Large intestine (tissue), 3 donors: Measurements from ENCODE around the gene DERA. TPM values are rescaled to one million over a fixed set of nuclear protein-coding genes. Genes with fewer than 3 reads are reported as not detected.

ENCODE experiments used
- DNase-seq, 2 donors: peaks; one replicate each; pipeline versions ENCODE4 v3.0.0 to v3.0.0-alpha.2; 2013
- H3K27ac ChIP-seq: one replicate; pipeline ENCODE4 v1.5.1; 2013; ENCODE audit warnings: low read length
- H3K27me3 ChIP-seq: 2 replicates; pipeline ENCODE4 v1.6.1; 2013; ENCODE audit warnings: low read length; ENCODE audit not compliant: control insufficient read depth, insufficient read depth
- H3K36me3 ChIP-seq: 2 replicates; pipeline ENCODE4 v1.6.1; 2013; ENCODE audit warnings: low read length; ENCODE audit not compliant: control insufficient read depth, insufficient read depth
- H3K4me1 ChIP-seq: one replicate; pipeline ENCODE4 v1.6.1; 2013; ENCODE audit warnings: low read length; ENCODE audit not compliant: control insufficient read depth, insufficient read depth
- H3K4me3 ChIP-seq: one replicate; pipeline ENCODE4 v1.5.1; 2013; ENCODE audit warnings: low read length
- H3K9me3 ChIP-seq: one replicate; pipeline ENCODE4 v1.6.1; 2013; ENCODE audit warnings: mild to moderate bottlenecking, low read depth, low read length, moderate library complexity; ENCODE audit not compliant: control insufficient read depth
- WGBS: methylation state at CpG from one replicate; pipeline ENCODE4 v1.1.5; 2013; ENCODE audit warnings: low lambda C conversion rate; ENCODE audit not compliant: insufficient coverage; 5-methylcytosine and 5-hydroxymethylcytosine counted together
- polyA plus RNA-seq: library from polyadenylated mRNA; unstranded; fragments of 120-200 nt; gene quantifications from one replicate; pipeline ENCODE4 v1.2.1, GENCODE V29; 2013

The DERA gene
- polyA plus RNA-seq, 1 donor = 68.0 TPM

- no peak overlapping the region for H3K27ac ChIP-seq
- H3K4me1 ChIP-seq = peaks cover 19% of the 10 kb centered on the region
- WGBS = no CpG with 5 or more reads among the region's 2 CpGs
Measured at GRCh38 chr12:16020031-16020430, 108.9 kb downstream of the DERA start.

GRCh38 chr12:16021026-16021425, 109.9 kb downstream of the DERA start:
- H3K9me3 ChIP-seq = peaks cover 12% of the 10 kb centered on the region
- no peaks in the 10 kb centered on the region for H3K27me3 ChIP-seq
- H3K27ac ChIP-seq = peak overlapping the region; percentile 27
- H3K4me3 ChIP-seq = no peak overlapping the region
- DNase-seq = no peak
- peaks cover 19% of the 10 kb centered on the region for H3K4me1 ChIP-seq
- no CpG with 5 or more reads among the region's 1 CpG for WGBS
- H3K36me3 ChIP-seq = peaks cover 12% of the 10 kb centered on the region

More at GRCh38 chr12:16020031-16020430, 108.9 kb downstream of the DERA start:
- Histone ChIP-seq H3K4me3 (no peak overlapping the region), H3K9me3 (peaks cover 12% of the 10 kb centered on the region), H3K36me3 (peaks cover 16% of the 10 kb centered on the region), H3K27me3 (no peaks in the 10 kb centered on the region)
- no peak for DNase-seq

- Histone ChIP-seq H3K9me3 (peaks cover 12% of the 10 kb centered on the region), H3K4me3 (no peak overlapping the region), H3K27ac (peak overlapping the region; percentile 64), H3K36me3 (peaks cover 12% of the 10 kb centered on the region), H3K27me3 (no peaks in the 10 kb centered on the region), H3K4me1 (peaks cover 19% of the 10 kb centered on the region)
- WGBS = 83% methylated on average over 1 of the region's 2 CpGs
- peak; percentile 47 to 71 for DNase-seq
Measured at GRCh38 chr12:16021676-16022075, 110.5 kb downstream of the DERA start.

GRCh38 chr12:16027002-16027401, 115.9 kb downstream of the DERA start:
- no CpG with 5 or more reads among the region's 2 CpGs for WGBS
- H3K27me3 ChIP-seq = no peaks in the 10 kb centered on the region
- H3K4me3 ChIP-seq = no peak overlapping the region
- H3K4me1 ChIP-seq = peaks cover 10% of the 10 kb centered on the region
- peaks cover 4% of the 10 kb centered on the region for H3K36me3 ChIP-seq
- no peak for DNase-seq
- no peak overlapping the region for H3K27ac ChIP-seq
- H3K9me3 ChIP-seq = peaks cover 5% of the 10 kb centered on the region

GRCh38 chr12:16030744-16031143, 119.6 kb downstream of the DERA start:
- Histone ChIP-seq H3K4me1 (no peaks in the 10 kb centered on the region), H3K9me3 (no peaks in the 10 kb centered on the region), H3K4me3 (no peak overlapping the region), H3K36me3 (peaks cover 6% of the 10 kb centered on the region), H3K27me3 (no peaks in the 10 kb centered on the region), H3K27ac (peak overlapping the region; percentile 47)
- DNase-seq = peak; percentile 23 to 26
- WGBS = no CpG with 5 or more reads among the region's 2 CpGs

- Histone ChIP-seq H3K4me3 (no peak overlapping the region), H3K27ac (no peak overlapping the region), H3K9me3 (no peaks in the 10 kb centered on the region), H3K4me1 (no peaks in the 10 kb centered on the region), H3K27me3 (no peaks in the 10 kb centered on the region), H3K36me3 (peaks cover 21% of the 10 kb centered on the region)
- DNase-seq = no peak
- 93% methylated on average over 3 of the region's 5 CpGs for WGBS
Measured at GRCh38 chr12:16034136-16034817, 123.1 kb downstream of the DERA start.

- DNase-seq = no peak
- Histone ChIP-seq H3K27ac (no peak overlapping the region), H3K9me3 (no peaks in the 10 kb centered on the region), H3K4me1 (no peaks in the 10 kb centered on the region), H3K4me3 (no peak overlapping the region), H3K27me3 (no peaks in the 10 kb centered on the region), H3K36me3 (peaks cover 21% of the 10 kb centered on the region)
- WGBS = no CpG with 5 or more reads among the region's 3 CpGs
Measured at GRCh38 chr12:16036073-16036472, 124.9 kb downstream of the DERA start.

GRCh38 chr12:16037533-16037932, 126.4 kb downstream of the DERA start:
- no CpG with 5 or more reads among the region's 6 CpGs for WGBS
- no peak for DNase-seq
- no peaks in the 10 kb centered on the region for H3K27me3 ChIP-seq
- peaks cover 21% of the 10 kb centered on the region for H3K36me3 ChIP-seq
- H3K9me3 ChIP-seq = no peaks in the 10 kb centered on the region
- no peak overlapping the region for H3K4me3 ChIP-seq
- H3K4me1 ChIP-seq = no peaks in the 10 kb centered on the region
- H3K27ac ChIP-seq = no peak overlapping the region

GRCh38 chr12:16043480-16043879, 132.3 kb downstream of the DERA start:
- Histone ChIP-seq H3K9me3 (no peaks in the 10 kb centered on the region), H3K27ac (no peak overlapping the region), H3K36me3 (no peaks in the 10 kb centered on the region), H3K4me3 (no peak overlapping the region), H3K27me3 (no peaks in the 10 kb centered on the region), H3K4me1 (no peaks in the 10 kb centered on the region)
- DNase-seq = no peak
- 50% methylated on average over 1 of the region's 1 CpG for WGBS

GRCh38 chr12:16046266-16046665, 135.1 kb downstream of the DERA start:
- Histone ChIP-seq H3K9me3 (no peaks in the 10 kb centered on the region), H3K27ac (no peak overlapping the region), H3K4me3 (no peak overlapping the region), H3K27me3 (no peaks in the 10 kb centered on the region), H3K4me1 (no peaks in the 10 kb centered on the region), H3K36me3 (no peaks in the 10 kb centered on the region)
- WGBS = no CpG with 5 or more reads among the region's 1 CpG
- DNase-seq = no peak

GRCh38 chr12:16048511-16048910, 137.4 kb downstream of the DERA start:
- no peaks in the 10 kb centered on the region for H3K27me3 ChIP-seq
- DNase-seq = no peak
- WGBS = no CpG with 5 or more reads among the region's 2 CpGs
- no peak overlapping the region for H3K27ac ChIP-seq
- no peak overlapping the region for H3K4me3 ChIP-seq
- H3K9me3 ChIP-seq = no peaks in the 10 kb centered on the region
- no peaks in the 10 kb centered on the region for H3K4me1 ChIP-seq
- H3K36me3 ChIP-seq = no peaks in the 10 kb centered on the region
